HepG2 (cell line): ENCODE results near the gene TRIM7. TPM values are rescaled to one million over a fixed set of nuclear protein-coding genes. Genes with fewer than 3 reads are reported as not detected.
A peak's percentile ranks its signal among the peaks of the same experiment; 100 is the strongest.

Experiments used
- ATAC-seq: fragments of 200-7000 bp; cut with Tn5 transposase; 3 replicates; pipeline ENCODE4 v1.9.1; 2020; ENCODE audit warnings: mild to moderate bottlenecking, moderate library complexity
- BruUV-seq: library from RNA; stranded (reverse); fragments of 400-500 nt; replicated peaks from 2 replicates; lab custom pipeline; 2021; lab: Mats Ljungman, UMichigan
- CTCF ChIA-PET: fragments of 300-600 bp; formaldehyde crosslinking; extraction: SDS; loops from one replicate; lab custom pipeline; 2021; ENCODE audit warnings: low total read pairs, inconsistent platforms, low intra/inter-chr PET ratio; lab: Yijun Ruan, JAX
- POLR2A ChIA-PET: fragments of 350-600 bp; sonication (Branson Sonifier 250); formaldehyde crosslinking; loops from one replicate; lab custom pipeline; 2020; ENCODE audit warnings: antibody characterized with exemption, inconsistent platforms; lab: Yijun Ruan, JAX
- DNase-seq: peaks from one replicate; pipeline ENCODE4 v3.0.0-alpha.2; 2015; ENCODE audit warnings: low spot score
- FAIRE-seq: peaks from 3 replicates; lab custom pipeline; 2011; peaks lifted over from hg19 to GRCh38; lab: Jason Lieb, UNC
- H2AFZ ChIP-seq: one replicate; pipeline ENCODE4 v1.6.1; 2011; ENCODE audit warnings: low read length, inconsistent platforms
- H3K27ac ChIP-seq: fragments of 300-600 bp; 3 replicates; pipeline ENCODE4 v1.8.0; 2011; ENCODE audit warnings: mixed run types, mild to moderate bottlenecking, mixed read lengths, low read length, inconsistent platforms; ENCODE audit not compliant: insufficient read depth; ENCODE audit errors: extremely low read length
- H3K27me3 ChIP-seq, 2 experiments: fragments of 200-600 bp in 1 of 2; 2 replicates in 1 of 2; 3 replicates in 1 of 2; pipeline versions ENCODE4 v1.6.0 to v1.8.0; 2011; ENCODE audit warnings: low read length in 2 of 2, mild to moderate bottlenecking in 2 of 2, moderate library complexity in 2 of 2, inconsistent platforms in 1 of 2; ENCODE audit not compliant: insufficient read depth in 2 of 2, control insufficient read depth in 1 of 2
- H3K36me3 ChIP-seq, 2 experiments: fragments of 200-600 bp in 1 of 2; replicated peaks in 1 of 2; 2 replicates in 1 of 2; 3 replicates in 1 of 2; pipeline versions ENCODE4 v1.5.1 to v1.8.0; 2011; ENCODE audit warnings: low read length in 2 of 2, inconsistent platforms in 1 of 2; ENCODE audit not compliant: insufficient read depth in 2 of 2, control insufficient read depth in 1 of 2
- H3K4me1 ChIP-seq: 2 replicates; pipeline ENCODE4 v1.5.1; 2012; ENCODE audit warnings: low read length, inconsistent platforms; ENCODE audit not compliant: insufficient read depth
- H3K4me2 ChIP-seq: 2 replicates; pipeline ENCODE4 v1.6.0; 2011; ENCODE audit warnings: low read depth, low read length, inconsistent platforms
- H3K4me3 ChIP-seq, 3 experiments: fragments of 200-600 bp in 1 of 3; sonication (generic), shearing (Covaris generic) in 1 of 3; replicated peaks in 1 of 3; 2 replicates each; pipeline ENCODE4 v1.5.1; 2011 to 2016; ENCODE audit warnings: low read length in 3 of 3, inconsistent platforms in 2 of 3, low read depth in 2 of 3, mild to moderate bottlenecking in 2 of 3, control low read depth in 1 of 3, mixed read lengths in 1 of 3; ENCODE audit not compliant: insufficient read depth in 1 of 3
- H3K79me2 ChIP-seq: one replicate; pipeline ENCODE4 v1.6.1; 2011; ENCODE audit warnings: low read length, inconsistent platforms; ENCODE audit not compliant: insufficient read depth
- H3K9ac ChIP-seq: 2 replicates; pipeline ENCODE4 v1.6.0; 2011; ENCODE audit warnings: mild to moderate bottlenecking, low read depth, low read length, inconsistent platforms; ENCODE audit not compliant: insufficient read depth
- H3K9me3 ChIP-seq: 2 replicates; pipeline ENCODE4 v1.5.1; 2012; ENCODE audit warnings: mild to moderate bottlenecking, low read length
- H4K20me1 ChIP-seq: 2 replicates; pipeline ENCODE4 v1.6.0; 2011; ENCODE audit warnings: inconsistent platforms, mild to moderate bottlenecking, low read length, moderate library complexity; ENCODE audit not compliant: insufficient read depth
- ATF7 ChIP-seq, 2 experiments: fragments of 450-650 bp in 1 of 2; sonication (generic) in 1 of 2; formaldehyde crosslinking in 1 of 2; IDR thresholded peaks; 2 replicates each; pipeline versions ENCODE4 v1.4.0 to v1.6.1; 2016 to 2020; ENCODE audit warnings: antibody characterized with exemption in 1 of 2, mild to moderate bottlenecking in 1 of 2, missing genetic modification reagents in 1 of 2
- CENPT ChIP-seq: sonication (generic); formaldehyde crosslinking; IDR thresholded peaks from 2 replicates; pipeline ENCODE4 v1.8.0; 2022; ENCODE audit warnings: low read depth, mild to moderate bottlenecking, moderate library complexity, missing genetic modification reagents
- GABPB1 ChIP-seq: IDR thresholded peaks from 2 replicates; pipeline ENCODE4 v1.6.1; 2016; ENCODE audit warnings: mild to moderate bottlenecking, missing genetic modification reagents, moderate library complexity, missing compliant biosample characterization
- POLR2A ChIP-seq, 2 experiments: IDR thresholded peaks; 2 replicates each; pipeline ENCODE4 v1.6.1; 2011; ENCODE audit warnings: low read depth in 2 of 2, low read length in 2 of 2, mild to moderate bottlenecking in 1 of 2, moderate library complexity in 1 of 2; ENCODE audit not compliant: insufficient read depth in 1 of 2
- PPARG ChIP-seq: conservative IDR thresholded peaks from 2 replicates; pipeline ENCODE4 v1.6.1; 2016; ENCODE audit warnings: missing biosample characterization, missing genetic modification reagents
- RBM22 ChIP-seq: fragments of 200-400 bp; formaldehyde crosslinking; optimal IDR thresholded peaks from 2 replicates; pipeline ENCODE3; 2017; ENCODE audit warnings: mild to moderate bottlenecking, low read length, moderate library complexity
- SAFB2 ChIP-seq: sonication (generic); formaldehyde crosslinking; IDR thresholded peaks from 2 replicates; pipeline ENCODE4 v1.5.1; 2020; ENCODE audit warnings: missing genetic modification reagents, low read depth, mild to moderate bottlenecking, borderline replicate concordance
- TBL1XR1 ChIP-seq: fragments of 150-350 bp; IDR thresholded peaks from 2 replicates; pipeline ENCODE4 v1.6.1; 2014; ENCODE audit warnings: borderline replicate concordance, low read length; ENCODE audit not compliant: partially characterized antibody
- U2AF1 ChIP-seq: fragments of 200-400 bp; formaldehyde crosslinking; optimal IDR thresholded peaks from 2 replicates; pipeline ENCODE3; 2017; ENCODE audit warnings: mild to moderate bottlenecking, low read depth, low read length
- U2AF2 ChIP-seq: fragments of 200-400 bp; formaldehyde crosslinking; IDR thresholded peaks from 2 replicates; pipeline ENCODE4 v1.6.1; 2017; ENCODE audit warnings: low read depth, mild to moderate bottlenecking, low read length
- ZNF382 ChIP-seq: sonication (generic); formaldehyde crosslinking; IDR thresholded peaks from 2 replicates; pipeline ENCODE4 v1.5.0; 2020; ENCODE audit warnings: missing genetic modification reagents, mild to moderate bottlenecking, borderline replicate concordance
- WGBS: methylation state at CpG from one replicate; pipeline ENCODE4 v1.1.6; 2017; ENCODE audit warnings: low lambda C conversion rate; 5-methylcytosine and 5-hydroxymethylcytosine counted together
- in situ Hi-C: cut with HindIII; loops from 2 replicates; pipeline ENCODE4 v1.10.0; 2017; ENCODE audit warnings: low pct_unique_long_range_greater_than_20kb; ENCODE audit not compliant: extremely low pct_ligation_motif_present
- intact Hi-C: fragments of 100-400 bp; cut with micrococcal nuclease; formaldehyde crosslinking; loops from one replicate; pipeline ENCODE4 v1.10.0; 2022; ENCODE audit not compliant: unreplicated experiment
- polyA plus RNA-seq, 8 experiments: library from polyadenylated mRNA; depleted of rRNA in 3 of 8; stranded (reverse) in 7 of 8; unstranded in 1 of 8; fragments of >200 nt; fragmentation: Illumina TruSeq in 4 of 8; extraction: Trizol in 4 of 8; gene quantifications; 2 replicates each; pipeline versions ENCODE4 v1.2.1 to v1.2.3, GENCODE V29; 2011 to 2016; ENCODE audit warnings: low read depth in 4 of 8, missing spikeins in 1 of 8, mixed read lengths in 1 of 8; ENCODE audit not compliant: insufficient read depth in 1 of 8
- total RNA-seq, 5 experiments: library from RNA; depleted of rRNA; stranded (reverse); fragments of >200 nt; fragmentation: Illumina TruSeq; extraction: Trizol; gene quantifications; 2 replicates each; pipeline ENCODE4 v1.2.3, GENCODE V29; 2016; ENCODE audit warnings: low read depth in 1 of 5
- TF ChIP-seq, protein P1 (sequence below): sonication (generic); formaldehyde crosslinking; IDR thresholded peaks from 2 replicates; pipeline ENCODE4 v1.8.1; 2023; ENCODE audit warnings: mild to moderate bottlenecking, moderate library complexity, missing genetic modification reagents
- TF ChIP-seq, protein P2 (sequence below): sonication (generic); formaldehyde crosslinking; IDR thresholded peaks from 2 replicates; pipeline ENCODE4 v1.5.0; 2020; ENCODE audit warnings: mild to moderate bottlenecking, missing genetic modification reagents

TRIM7 gene
- total and polyA plus RNA-seq, 2 of the 13 experiments (the other 11 are each of a cell fraction or from before 2014, with no cell fraction given) = 0.13 TPM; not detected in 1

DNA sequence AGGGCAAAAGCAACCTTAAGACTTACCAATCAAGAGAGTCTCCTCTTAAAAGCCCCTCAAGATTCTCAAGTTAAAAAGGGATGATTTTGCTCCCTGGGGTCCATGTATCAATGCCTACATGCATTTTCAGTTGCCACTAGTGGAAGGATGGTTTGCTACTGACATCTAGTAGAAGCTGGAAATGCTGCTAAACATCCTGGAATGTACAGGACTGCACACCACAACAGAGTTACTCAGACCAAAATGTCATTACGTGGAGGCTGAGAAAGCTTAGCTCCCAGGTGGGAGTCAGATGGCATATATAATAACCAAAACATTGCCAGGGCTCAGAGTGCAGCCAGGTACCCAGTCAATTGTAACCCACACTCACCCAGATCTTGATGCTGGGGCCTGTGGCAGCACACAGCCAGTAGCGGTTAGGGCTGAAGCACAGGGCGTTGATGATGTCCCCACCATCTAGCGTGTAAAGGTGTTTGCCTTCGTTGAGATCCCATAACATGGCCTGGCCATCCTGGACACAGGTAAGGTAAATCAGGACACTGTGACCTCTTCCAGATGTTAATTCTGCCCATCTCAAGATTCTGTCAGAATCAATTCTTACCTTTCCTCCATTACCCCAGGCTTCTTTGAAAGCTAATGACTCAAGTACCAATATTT is 32.9 kb upstream of the TRIM7 start:
- Histone ChIP-seq H3K9me3 (no peaks in the 10 kb centered on the region), H3K4me2 (no peak overlapping the region), H3K36me3 (peaks cover 24 to 75% of the 10 kb centered on the region in 2 experiments), H3K79me2 (peaks cover 23% of the 10 kb centered on the region), H3K27me3 (no peaks in the 10 kb centered on the region; a peak in 1 of 5 replicates), H3K9ac (no peak overlapping the region), H2AFZ (no peak overlapping the region), H3K4me1 (peaks cover 42% of the 10 kb centered on the region), H3K27ac (no peak overlapping the region), H3K4me3 (no peak overlapping the region), H4K20me1 (peaks cover 65% of the 10 kb centered on the region)
- POLR2A ChIA-PET = interaction anchor here (1.3 kb wide), 1 partner anchor 14 kb away, joined by 3 read pairs; the partner anchor contains the start of gene TRIM41
- intact Hi-C loops = no loop called here
- CTCF ChIA-PET = no interaction called here
- BruUV-seq = TSS peak; percentile 0
- FAIRE-seq = no peak
- WGBS = 97% methylated on average over 4 of the region's 5 CpGs
- DNase-seq = no peak
- no peak for ATAC-seq
- TF ChIP-seq POLR2A (IDR thresholded peaks at IDR 0.05; ENCODE audit: insufficient read depth in 1 of 2, low read depth in 2 of 2, low read length in 2 of 2) (peak in 1 of 2 experiments; percentile 53; a peak in 1 of 4 replicates), U2AF2 (no peak)
- in situ Hi-C loops = no loop called here

DNA sequence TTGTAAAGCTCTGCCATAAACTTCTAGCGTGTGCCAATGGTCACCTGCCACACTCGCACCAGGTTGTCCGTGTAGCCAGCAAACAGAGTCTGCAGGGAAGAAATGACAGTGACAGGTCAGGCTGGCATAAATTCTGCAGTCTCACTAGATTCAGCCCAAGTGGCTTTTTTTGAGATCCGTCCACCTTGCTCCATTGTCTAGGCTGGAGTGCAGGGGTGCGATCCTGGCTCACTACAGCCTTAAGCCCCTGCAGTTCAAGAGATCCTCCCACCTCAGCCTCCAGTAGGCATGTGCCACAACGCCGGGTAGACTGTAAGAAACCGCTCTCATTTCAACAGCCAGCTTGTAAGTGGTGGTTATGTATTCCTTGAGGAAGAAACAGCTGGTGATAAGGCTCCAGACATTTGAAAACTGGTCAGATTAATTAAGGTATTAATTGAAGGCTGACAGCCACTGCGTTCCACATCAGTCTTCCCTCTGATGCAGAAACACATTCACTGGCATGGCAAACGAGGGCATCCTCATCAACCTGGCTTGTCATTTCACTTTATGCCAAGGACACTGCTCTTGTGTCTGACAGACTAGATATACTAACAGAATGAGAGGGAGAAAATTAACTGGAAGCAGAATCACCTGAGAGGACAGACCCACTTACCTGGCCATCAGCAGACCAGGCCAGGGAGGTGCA is 32.1 kb upstream of the TRIM7 start:
- H3K79me2 ChIP-seq = peaks cover 15% of the 10 kb centered on the region
- H3K9me3 ChIP-seq = no peaks in the 10 kb centered on the region
- H3K4me1 ChIP-seq = peaks cover 37% of the 10 kb centered on the region
- no peak overlapping the region for H3K4me3 ChIP-seq
- no peak for DNase-seq
- POLR2A ChIA-PET = interaction anchor here (1.1 kb wide), 1 partner anchor 14 kb away, joined by 4 read pairs; the partner anchor contains the start of gene TRIM41
- no TSS peak for BruUV-seq
- H2AFZ ChIP-seq = no peak overlapping the region
- WGBS = 90% methylated on average over 10 of the region's 10 CpGs
- CTCF ChIA-PET = no interaction called here
- FAIRE-seq = no peak
- no peak overlapping the region for H3K27ac ChIP-seq
- peaks cover 57% of the 10 kb centered on the region for H4K20me1 ChIP-seq
- H3K36me3 ChIP-seq = peaks cover 28 to 75% of the 10 kb centered on the region in 2 experiments
- in situ Hi-C loops = no loop called here
- no peaks in the 10 kb centered on the region for H3K27me3 ChIP-seq
- no peak overlapping the region for H3K4me2 ChIP-seq
- no peak for ATAC-seq
- intact Hi-C loops = no loop called here
- H3K9ac ChIP-seq = no peak overlapping the region
- TF ChIP-seq SAFB2 (CRISPR knock-in tag) (no peak), U2AF1 (peak; percentile 39), PPARG (CRISPR knock-in tag) (no peak), CENPT (no peak), GABPB1 (CRISPR knock-in tag) (no peak), TBL1XR1 (no peak), ZNF382 (CRISPR knock-in tag) (no peak), ATF7 (IDR thresholded peaks at IDR 0.05) (no peak), ATF7 (CRISPR knock-in tag; IDR thresholded peaks at IDR 0.05) (no peak), POLR2A (IDR thresholded peaks at IDR 0.05; ENCODE audit: insufficient read depth in 1 of 2, low read depth in 2 of 2, low read length in 2 of 2) (peak; percentile 17 to 20; a peak in 3 of 4 replicates), RBM22 (peak; percentile 62)
- TF ChIP-seq, protein P1, sequence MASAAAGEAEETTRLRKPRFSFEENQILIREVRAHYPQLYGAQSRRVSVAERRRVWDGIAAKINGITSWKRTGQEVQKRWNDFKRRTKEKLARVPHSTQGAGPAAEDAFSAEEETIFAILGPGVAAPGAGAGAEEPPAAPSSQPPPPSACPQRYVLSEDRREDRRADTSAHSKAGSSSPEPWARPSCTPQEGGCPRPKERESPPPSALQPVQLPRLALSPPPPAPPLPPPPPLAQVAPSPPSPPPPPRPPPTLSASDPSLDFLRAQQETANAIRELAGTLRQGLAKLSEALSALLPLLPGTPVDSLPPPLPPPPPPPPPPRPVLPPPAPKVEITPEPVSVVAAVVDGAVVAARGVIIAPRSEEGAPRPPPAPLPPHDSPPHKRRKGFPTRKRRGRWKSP (CRISPR knock-in tag) = no peak
- TF ChIP-seq, protein P2, sequence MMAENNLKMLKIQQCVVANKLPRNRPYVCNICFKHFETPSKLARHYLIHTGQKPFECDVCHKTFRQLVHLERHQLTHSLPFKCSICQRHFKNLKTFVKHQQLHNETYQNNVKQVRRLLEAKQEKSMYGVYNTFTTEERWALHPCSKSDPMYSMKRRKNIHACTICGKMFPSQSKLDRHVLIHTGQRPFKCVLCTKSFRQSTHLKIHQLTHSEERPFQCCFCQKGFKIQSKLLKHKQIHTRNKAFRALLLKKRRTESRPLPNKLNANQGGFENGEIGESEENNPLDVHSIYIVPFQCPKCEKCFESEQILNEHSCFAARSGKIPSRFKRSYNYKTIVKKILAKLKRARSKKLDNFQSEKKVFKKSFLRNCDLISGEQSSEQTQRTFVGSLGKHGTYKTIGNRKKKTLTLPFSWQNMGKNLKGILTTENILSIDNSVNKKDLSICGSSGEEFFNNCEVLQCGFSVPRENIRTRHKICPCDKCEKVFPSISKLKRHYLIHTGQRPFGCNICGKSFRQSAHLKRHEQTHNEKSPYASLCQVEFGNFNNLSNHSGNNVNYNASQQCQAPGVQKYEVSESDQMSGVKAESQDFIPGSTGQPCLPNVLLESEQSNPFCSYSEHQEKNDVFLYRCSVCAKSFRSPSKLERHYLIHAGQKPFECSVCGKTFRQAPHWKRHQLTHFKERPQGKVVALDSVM (CRISPR knock-in tag) = no peak
